Measurements from ENCODE around the gene TUBB4A. TPM values are rescaled to one million over a fixed set of nuclear protein-coding genes. Genes with fewer than 3 reads are reported as not detected.

Gene TUBB4A
- total and polyA plus RNA-seq, 9 of the 15 experiments (the other 6 are each of a cell fraction or from before 2014, with no cell fraction given), result 0.14 to 7.0 (median 0.75) TPM

- TF ChIP-seq, protein P1, sequence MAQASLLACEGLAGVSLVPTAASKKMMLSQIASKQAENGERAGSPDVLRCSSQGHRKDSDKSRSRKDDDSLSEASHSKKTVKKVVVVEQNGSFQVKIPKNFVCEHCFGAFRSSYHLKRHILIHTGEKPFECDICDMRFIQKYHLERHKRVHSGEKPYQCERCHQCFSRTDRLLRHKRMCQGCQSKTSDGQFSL (CRISPR knock-in tag; IDR thresholded peaks at IDR 0.05), result peak; percentile 87
- TF ChIP-seq, protein P1 (tag; IDR thresholded peaks at IDR 0.05), result peak in 1 of 2 experiments; percentile 51; a peak in 1 of 4 replicates
- peak; percentile 81 for TF ChIP-seq MIER1 (IDR thresholded peaks at IDR 0.05; ENCODE audit: low read depth)
- no peak for TF ChIP-seq GATAD2B (IDR thresholded peaks at IDR 0.05; ENCODE audit: borderline replicate concordance)
- peak; percentile 86 for TF ChIP-seq NUFIP1 (IDR thresholded peaks at IDR 0.05; ENCODE audit: partially characterized antibody)
- 0 out of 2 replicates have a peak, but pooled peaks have one; percentile 14 for TF ChIP-seq CEBPG (CRISPR knock-in tag; IDR thresholded peaks at IDR 0.05)
- TF ChIP-seq CEBPG (tag; conservative IDR thresholded peaks at IDR 0.05 in 1 of 2, IDR thresholded peaks at IDR 0.05 in 1 of 2), result no peak
- TF ChIP-seq TFAM (CRISPR knock-in tag; conservative IDR thresholded peaks at IDR 0.05), result no peak
- TF ChIP-seq RBM14 (IDR thresholded peaks at IDR 0.05; ENCODE audit: borderline replicate concordance, insufficient read depth, low read depth, low read length), result no peak
- peak; percentile 89; the same call in 1 of the 2 replicates for TF ChIP-seq ZC3H8 (IDR thresholded peaks at IDR 0.05)
- TF ChIP-seq NKRF (IDR thresholded peaks at IDR 0.05; ENCODE audit: borderline replicate concordance), result peak; percentile 90; the same call in 1 of the 2 replicates
- 0 out of 2 replicates have a peak, but pooled peaks have one; percentile 29 for TF ChIP-seq YBX1 (IDR thresholded peaks at IDR 0.05)
- TF ChIP-seq, protein P2, sequence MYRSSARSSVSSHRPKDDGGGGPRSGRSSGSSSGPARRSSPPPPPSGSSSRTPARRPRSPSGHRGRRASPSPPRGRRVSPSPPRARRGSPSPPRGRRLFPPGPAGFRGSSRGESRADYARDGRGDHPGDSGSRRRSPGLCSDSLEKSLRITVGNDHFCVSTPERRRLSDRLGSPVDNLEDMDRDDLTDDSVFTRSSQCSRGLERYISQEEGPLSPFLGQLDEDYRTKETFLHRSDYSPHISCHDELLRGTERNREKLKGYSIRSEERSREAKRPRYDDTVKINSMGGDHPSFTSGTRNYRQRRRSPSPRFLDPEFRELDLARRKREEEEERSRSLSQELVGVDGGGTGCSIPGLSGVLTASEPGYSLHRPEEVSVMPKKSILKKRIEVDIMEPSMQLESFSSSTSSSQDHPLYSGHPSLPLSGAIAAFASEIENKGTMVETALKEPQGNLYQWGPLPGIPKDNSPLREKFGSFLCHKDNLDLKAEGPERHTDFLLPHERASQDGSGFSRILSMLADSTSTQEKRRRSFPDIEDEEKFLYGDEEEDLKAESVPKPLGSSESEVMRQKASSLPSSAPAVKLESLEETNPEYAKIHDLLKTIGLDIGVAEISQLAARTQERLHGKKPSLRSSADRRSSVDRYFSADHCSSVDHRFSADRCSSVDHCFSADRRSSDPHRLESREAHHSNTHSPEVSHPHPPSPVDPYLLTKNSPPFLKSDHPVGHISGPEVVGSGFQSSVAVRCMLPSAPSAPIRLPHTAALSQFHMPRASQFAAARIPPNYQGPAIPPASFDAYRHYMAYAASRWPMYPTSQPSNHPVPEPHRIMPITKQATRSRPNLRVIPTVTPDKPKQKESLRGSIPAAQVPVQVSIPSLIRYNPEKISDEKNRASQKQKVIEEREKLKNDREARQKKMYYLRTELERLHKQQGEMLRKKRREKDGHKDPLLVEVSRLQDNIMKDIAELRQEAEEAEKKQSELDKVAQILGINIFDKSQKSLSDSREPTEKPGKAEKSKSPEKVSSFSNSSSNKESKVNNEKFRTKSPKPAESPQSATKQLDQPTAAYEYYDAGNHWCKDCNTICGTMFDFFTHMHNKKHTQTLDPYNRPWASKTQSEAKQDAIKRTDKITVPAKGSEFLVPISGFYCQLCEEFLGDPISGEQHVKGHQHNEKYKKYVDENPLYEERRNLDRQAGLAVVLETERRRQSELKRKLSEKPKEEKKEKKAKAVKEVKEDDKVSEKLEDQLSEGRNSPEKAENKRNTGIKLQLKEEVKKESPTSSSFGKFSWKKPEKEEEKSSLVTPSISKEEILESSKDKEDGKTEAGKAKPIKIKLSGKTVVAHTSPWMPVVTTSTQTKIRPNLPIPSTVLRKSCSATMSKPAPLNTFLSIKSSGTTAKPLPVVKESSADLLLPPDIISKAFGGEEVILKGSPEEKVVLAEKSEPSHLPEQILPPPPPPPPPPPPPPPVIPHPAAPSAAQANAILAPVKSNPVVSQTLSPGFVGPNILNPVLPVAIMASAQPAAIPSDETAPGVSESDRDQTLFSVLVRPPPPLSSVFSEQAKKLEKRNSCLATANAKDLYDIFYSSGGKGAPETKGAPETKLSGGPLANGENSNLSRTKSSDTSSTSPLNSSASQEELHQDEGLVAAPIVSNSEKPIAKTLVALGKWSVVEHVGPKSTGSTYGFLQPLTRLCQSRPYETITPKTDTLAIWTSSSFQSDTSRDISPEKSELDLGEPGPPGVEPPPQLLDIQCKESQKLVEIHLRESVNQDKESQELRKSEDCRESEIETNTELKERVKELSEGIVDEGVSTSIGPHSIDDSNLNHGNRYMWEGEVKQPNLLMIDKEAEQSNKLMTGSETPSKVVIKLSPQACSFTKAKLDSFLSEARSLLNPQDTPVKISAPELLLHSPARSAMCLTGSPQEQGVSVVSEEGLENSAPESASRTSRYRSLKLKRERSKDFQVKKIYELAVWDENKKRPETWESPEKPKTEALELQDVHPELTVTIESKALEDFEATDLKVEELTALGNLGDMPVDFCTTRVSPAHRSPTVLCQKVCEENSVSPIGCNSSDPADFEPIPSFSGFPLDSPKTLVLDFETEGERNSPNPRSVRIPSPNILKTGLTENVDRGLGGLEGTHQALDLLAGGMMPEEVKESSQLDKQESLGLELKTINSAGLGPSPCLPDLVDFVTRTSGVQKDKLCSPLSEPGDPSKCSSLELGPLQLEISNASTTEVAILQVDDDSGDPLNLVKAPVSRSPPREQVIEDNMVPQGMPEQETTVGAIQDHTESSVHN (IDR thresholded peaks at IDR 0.05; ENCODE audit: borderline replicate concordance in 1 of 2, low read depth in 1 of 2), result peak in 1 of 2 experiments; percentile 38; a peak in 1 of 4 replicates
- TF ChIP-seq ZNF41 (CRISPR knock-in tag; conservative IDR thresholded peaks at IDR 0.05), result no peak
Observed at GRCh38 chr19:6532244-6532999, 30.3 kb upstream of the TUBB4A start (continued).
